Cerebellar cortex (tissue), 1 donor: ENCODE results near the gene TPPP3.

Experiments
- DNase-seq: peaks from one replicate; pipeline ENCODE4 v3.0.0-alpha.2; 2015; ENCODE audit warnings: low spot score

TPPP3 gene

GRCh38 chr16:67393111-67393787 is at the start of gene TPPP3:
TSS of gene TPPP3 (minus strand) at chr16:67393498. CDS start at chr16:67391111, 2,387 bp downstream.
- DNase-seq, result no peak

DNA sequence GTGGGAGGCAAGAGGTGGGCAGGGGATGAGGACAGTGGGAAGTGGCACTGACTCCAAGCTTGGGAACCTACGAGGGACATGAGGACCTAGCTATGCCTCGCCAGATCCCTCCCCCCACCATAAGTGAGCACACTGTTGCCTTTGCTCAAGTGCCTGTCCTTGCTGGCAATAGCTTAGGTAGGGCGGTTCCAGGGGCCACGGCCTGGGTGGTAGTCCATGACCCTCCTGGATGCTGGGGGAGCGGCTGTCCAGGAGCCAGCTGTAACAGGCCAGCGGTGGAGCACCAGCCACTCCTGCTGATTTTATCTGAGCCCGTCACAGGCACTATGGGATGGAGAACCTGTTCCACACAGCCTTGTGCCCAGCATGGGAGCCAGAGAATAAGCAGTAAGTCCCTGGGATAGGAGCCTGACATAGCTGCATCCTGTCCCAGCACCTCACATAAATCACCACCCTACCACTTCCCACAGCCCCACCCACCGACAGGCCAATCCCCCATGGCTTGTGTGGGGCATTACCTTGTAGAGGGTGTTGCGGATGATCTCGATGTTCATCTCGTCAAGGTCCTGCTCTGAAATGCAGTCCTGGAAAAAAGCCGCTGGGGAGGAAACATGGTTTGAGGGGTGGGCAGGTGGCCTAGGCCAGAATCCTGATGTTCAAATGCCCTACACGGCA is 49.4 kb upstream of the TPPP3 start:
- DNase-seq, result no peak

- DNase-seq, result peak; percentile 70
Measured at GRCh38 chr16:67441907-67442306, 48.6 kb upstream of the TPPP3 start.

DNA sequence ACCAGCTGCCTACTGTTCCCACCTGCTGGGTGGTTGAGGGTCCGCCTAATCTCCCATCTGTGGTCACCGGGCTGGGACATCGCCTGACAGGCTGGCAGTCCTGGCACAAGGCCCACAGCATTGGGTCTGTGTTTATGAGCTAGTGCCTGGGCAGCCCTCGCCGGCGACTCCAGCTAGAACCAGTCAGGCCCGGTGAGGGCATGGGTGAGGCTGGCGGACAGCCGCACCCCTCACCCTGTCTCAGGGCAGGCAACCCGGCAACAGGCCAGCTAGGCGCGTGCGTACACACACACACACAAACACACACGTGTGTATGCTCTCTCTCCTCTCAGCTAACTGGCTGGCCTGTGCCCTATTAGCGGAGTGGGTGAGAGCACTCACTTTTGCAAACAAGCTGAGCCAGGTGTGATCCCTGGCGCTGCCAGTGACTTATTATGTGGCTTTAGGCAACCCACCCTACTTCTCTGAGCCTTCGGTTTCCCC is 48.0 kb upstream of the TPPP3 start:
- DNase-seq, result peak; percentile 89

DNA sequence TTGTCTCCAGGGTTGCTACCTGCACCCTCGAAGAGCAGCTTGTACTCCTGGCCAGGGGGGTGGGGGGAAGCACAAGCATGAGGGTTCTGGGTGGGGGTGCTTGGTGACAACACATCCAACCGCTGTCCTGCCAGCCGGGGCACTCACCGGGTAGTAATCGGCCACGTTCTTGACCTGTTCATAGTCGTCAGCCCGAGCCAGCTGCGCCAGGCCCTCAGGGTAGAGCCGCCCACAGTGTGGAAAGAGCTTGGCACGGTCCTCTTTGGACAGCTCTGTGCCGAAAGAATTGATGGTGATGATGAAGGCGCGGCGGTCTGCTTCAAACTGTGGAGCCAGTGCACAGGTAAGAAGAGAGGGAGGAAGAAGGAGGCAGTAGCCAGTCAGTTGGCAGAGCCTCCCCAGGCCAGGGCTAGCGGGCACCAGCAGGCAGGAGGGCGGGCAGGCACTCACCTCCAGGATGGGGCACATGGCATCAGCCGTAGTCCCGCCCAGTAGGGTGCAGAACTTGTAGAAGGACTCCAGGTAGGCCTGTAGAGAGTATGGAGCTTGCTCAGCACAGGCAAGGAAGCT is 45.6 kb upstream of the TPPP3 start:
- no peak for DNase-seq

DNA sequence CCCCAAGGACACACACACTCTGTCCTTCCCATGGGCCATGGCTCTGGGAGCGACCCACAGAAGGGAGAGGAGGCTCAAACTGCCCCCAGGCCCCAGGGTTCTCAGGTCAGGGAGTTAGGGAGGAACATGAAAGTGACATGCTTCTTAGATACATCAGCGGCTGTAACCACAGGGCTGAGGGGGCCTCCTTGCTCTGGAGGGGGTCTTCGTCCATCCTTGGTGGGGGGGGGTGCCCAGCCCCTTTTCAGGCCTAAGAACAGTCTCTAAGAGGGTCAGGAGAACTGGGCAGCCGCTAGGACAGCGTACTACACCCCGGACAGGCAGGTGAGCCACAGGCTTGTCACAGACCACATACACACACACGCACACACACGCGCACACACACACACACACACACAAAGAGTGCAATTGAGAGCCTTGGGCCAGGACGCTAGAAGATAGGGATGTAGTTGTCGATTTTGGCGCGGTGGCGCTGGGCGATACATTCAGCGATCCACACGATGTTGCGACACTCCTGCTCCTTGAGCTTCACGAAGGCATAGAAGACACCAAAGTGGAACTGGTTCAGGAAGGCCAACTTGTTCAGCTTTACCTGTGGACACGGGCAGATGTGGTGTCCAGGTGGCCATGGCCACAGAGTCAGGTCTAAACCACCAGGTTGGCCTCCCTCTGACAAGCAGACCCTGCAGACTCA is 44.9 kb upstream of the TPPP3 start:
- no peak for DNase-seq

DNA sequence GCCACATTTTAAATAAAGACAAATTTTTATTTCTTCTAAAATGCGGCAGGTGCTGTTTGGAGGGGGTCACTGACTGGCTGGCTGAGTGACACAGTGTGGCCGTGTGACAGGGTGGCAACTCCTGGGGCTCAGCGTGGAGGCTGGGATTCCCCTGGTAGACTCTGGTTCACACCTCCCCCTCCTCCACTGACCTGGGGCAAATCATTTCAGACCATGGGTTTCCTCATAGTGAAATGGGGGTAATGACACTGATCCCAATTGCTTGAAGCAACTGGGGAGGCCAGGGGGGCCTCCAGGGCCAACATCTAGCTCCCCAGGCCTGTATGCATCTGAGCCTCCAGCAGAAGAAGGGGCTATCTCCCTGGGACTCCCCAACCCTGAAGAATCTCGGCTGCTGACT is 44.2 kb upstream of the TPPP3 start:
- DNase-seq, result no peak

GRCh38 chr16:67436640-67437193 is 43.4 kb upstream of the TPPP3 start:
- DNase-seq, result no peak

DNA sequence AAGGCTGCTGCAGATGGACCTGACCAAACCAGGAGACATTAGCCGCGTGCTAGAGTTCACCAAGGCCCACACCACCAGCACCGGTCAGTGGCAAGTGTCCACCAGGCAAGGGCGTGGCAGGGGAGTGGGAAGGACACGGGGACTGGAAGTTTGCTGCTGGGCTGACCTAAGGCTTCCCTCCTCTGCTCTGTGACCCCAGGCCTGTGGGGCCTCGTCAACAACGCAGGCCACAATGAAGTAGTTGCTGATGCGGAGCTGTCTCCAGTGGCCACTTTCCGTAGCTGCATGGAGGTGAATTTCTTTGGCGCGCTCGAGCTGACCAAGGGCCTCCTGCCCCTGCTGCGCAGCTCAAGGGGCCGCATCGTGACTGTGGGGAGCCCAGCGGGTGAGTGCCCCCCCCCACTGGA is 42.5 kb upstream of the TPPP3 start:
- DNase-seq, result no peak

- no peak for DNase-seq
Measured at GRCh38 chr16:67433131-67433719, 39.9 kb upstream of the TPPP3 start.

DNA sequence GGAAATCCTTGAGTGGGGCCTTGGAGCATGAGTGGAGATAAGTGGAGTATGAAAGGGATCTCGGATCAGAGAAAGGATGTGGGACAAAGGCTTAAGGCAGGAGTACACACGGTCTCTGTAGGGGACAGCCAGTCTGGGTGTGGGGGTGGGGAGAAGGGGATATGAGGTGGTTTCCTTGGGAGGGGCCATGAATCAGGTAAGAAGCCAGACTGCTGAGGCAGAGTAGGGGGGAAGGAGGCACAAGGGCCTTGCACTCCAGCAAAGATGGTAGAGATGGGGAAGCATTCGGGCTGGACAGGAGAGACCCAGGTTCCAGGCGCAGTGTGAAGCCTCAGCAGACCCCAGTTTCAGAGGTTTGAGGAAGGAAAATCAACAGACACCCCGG is 39.2 kb upstream of the TPPP3 start:
- no peak for DNase-seq

- DNase-seq, result no peak
Measured at GRCh38 chr16:67431775-67432505, 38.6 kb upstream of the TPPP3 start.

DNA sequence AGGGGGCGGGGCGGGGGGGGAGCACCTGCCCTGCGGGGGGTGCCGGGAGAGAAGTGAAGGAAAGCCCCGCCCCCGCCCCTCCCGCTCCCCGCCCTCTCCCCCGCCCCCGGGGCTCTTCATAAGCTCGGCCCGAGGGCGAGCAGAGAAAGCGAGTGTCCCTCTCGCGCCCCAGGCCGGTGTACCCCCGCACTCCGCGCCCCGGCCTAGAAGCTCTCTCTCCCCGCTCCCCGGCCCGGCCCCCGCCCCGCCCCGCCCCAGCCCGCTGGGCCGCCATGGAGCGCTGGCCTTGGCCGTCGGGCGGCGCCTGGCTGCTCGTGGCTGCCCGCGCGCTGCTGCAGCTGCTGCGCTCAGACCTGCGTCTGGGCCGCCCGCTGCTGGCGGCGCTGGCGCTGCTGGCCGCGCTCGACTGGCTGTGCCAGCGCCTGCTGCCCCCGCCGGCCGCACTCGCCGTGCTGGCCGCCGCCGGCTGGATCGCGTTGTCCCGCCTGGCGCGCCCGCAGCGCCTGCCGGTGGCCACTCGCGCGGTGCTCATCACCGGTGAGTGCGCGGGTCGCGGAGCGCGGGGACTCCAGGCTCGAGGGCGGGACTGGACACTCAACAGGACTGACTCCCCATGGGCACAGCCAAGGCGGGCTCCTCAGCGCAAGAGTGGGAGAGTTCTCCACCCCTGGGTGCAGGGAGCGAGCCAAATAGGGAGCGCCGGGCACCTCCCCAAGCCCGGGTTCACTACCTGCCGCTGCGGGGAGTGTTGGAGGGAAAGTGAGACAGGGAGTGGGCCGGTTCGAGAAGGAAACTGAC is 37.9 kb upstream of the TPPP3 start, which contains the start of gene HSD11B2:
HSD11B2 (plus strand) TSS at position 145 of the 798 bp plus-strand sequence; CDS start at position 273, 128 bp downstream.
- no peak for DNase-seq

GRCh38 chr16:67430504-67430976 is 37.2 kb upstream of the TPPP3 start:
- DNase-seq, result no peak

GRCh38 chr16:67429799-67430503 is 36.7 kb upstream of the TPPP3 start:
- no peak for DNase-seq

- no peak for DNase-seq
Measured at GRCh38 chr16:67429053-67429798, 35.9 kb upstream of the TPPP3 start.

- DNase-seq, result peak; percentile 85
Measured at GRCh38 chr16:67428146-67428731, 34.9 kb upstream of the TPPP3 start.

DNA sequence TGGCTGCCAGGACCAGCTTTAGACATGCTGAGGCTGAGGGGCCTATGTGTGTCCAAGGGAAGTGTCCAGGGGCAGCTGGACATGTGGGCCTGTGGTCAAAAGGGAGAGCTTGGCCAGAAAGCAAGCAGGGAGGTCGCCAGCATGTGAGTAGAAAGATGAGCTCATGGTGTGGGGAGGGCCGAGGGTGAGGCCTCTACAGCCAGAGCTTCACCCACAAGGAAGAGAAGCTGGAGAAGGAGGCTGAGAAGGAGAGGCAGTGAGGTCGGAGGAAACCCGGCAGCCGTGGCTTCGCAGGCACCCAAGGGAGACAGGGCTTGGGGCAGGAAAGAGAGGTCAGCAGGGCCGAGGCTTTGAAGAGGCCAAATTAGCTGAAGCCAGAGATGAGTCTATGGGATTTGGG is 33.7 kb upstream of the TPPP3 start:
- no peak for DNase-seq
